NB4 (cell line): ENCODE results near the gene NR2F1-AS1.

Source experiments
- CTCF ChIP-seq: IDR thresholded peaks from one replicate; pipeline ENCODE4 v1.5.1; 2012; ENCODE audit warnings: low read depth, low read length
- MAX ChIP-seq: IDR thresholded peaks from 2 replicates; pipeline ENCODE4 v1.6.1; 2011; ENCODE audit warnings: low read depth, low read length
- MYC ChIP-seq: IDR thresholded peaks from 2 replicates; pipeline ENCODE4 v1.6.1; 2011; ENCODE audit warnings: low read depth, low read length
- POLR2A ChIP-seq: IDR thresholded peaks from 2 replicates; pipeline ENCODE4 v1.6.1; 2011; ENCODE audit warnings: mild to moderate bottlenecking; ENCODE audit not compliant: insufficient read length; ENCODE audit errors: extremely low read depth

- TF ChIP-seq CTCF (no peak), MYC (no peak), POLR2A (no peak), MAX (no peak)
Observed at GRCh38 chr5:93381057-93381456, 200.0 kb downstream of the NR2F1-AS1 start.
